ENCODE results near the gene ADARB2.

ADARB2 gene

GRCh38 chr10:1579671-1580070 lies 157.7 kb downstream of the ADARB2 start:
- DNase-seq, result no peak

DNA sequence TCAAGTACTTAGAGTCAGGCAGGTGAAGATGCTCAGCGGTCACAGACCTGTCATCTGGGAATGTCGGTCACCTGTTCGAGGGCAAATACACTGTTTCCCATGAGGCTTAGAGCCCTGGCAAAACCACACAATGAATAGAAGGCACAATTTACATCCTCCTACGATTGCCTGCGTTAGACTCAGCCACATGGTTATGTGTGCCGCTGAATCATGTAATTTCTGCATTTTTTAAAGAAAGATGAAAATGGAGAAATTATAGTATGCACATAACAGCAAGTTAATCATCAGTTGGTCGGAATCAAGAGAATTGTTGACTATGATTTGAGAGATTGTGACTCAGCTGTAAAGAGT lies 158.2 kb downstream of the ADARB2 start:
- DNase-seq, result no peak

GRCh38 chr10:1578392-1579140 lies 158.8 kb downstream of the ADARB2 start:
- no peak for DNase-seq

GRCh38 chr10:1577945-1578344 lies 159.4 kb downstream of the ADARB2 start:
- DNase-seq, result no peak

GRCh38 chr10:1577373-1577770 lies 160.0 kb downstream of the ADARB2 start:
- no peak for DNase-seq

- DNase-seq, result no peak
These were observed 160.6 kb downstream of the ADARB2 start for GRCh38 chr10:1576467-1577372.

DNA sequence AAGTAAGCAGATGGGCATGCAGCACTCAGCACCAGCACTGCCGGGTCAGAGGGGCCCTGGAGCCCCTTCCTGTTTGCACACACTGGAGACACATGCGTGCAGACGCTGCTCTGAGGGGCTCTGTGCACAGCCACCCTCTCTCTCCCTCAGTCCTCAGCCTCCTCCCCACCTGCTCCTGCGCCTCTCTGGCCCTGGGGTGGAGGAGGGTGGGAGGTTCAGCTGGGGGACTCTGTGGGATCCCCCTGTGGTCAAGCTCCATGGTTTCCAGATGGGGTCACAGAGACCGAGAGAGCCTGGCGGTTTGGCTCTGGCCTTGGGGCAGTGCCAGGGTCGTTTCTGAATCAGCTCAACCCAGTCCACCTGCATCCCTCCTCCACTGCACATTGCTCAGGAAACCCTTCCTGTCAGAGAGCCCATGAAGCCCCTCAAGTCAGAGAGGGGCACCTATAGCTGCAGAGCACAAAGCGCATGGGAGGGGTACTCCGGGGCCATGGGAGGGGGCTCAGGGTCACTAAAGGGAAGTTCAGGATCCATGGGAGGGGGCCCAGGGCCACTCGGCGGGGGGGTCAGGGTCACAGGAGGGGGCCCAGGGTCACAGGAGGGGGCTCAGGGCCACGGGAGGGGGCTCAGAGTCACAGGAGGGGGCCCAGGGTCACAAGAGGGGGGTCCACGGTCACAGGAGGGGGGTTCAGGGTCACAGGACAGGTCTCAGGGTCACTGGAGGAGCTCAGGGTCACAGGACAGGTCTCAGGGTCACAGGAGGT lies 161.7 kb downstream of the ADARB2 start:
- DNase-seq, result no peak

- no peak for DNase-seq
These were observed 162.6 kb downstream of the ADARB2 start for GRCh38 chr10:1574719-1575118.

- DNase-seq, result no peak
These were observed 163.3 kb downstream of the ADARB2 start for GRCh38 chr10:1573981-1574380.

- no peak for DNase-seq
These were observed 163.9 kb downstream of the ADARB2 start for GRCh38 chr10:1573334-1573969.

GRCh38 chr10:1572519-1573333 lies 164.6 kb downstream of the ADARB2 start:
- no peak for DNase-seq

DNA sequence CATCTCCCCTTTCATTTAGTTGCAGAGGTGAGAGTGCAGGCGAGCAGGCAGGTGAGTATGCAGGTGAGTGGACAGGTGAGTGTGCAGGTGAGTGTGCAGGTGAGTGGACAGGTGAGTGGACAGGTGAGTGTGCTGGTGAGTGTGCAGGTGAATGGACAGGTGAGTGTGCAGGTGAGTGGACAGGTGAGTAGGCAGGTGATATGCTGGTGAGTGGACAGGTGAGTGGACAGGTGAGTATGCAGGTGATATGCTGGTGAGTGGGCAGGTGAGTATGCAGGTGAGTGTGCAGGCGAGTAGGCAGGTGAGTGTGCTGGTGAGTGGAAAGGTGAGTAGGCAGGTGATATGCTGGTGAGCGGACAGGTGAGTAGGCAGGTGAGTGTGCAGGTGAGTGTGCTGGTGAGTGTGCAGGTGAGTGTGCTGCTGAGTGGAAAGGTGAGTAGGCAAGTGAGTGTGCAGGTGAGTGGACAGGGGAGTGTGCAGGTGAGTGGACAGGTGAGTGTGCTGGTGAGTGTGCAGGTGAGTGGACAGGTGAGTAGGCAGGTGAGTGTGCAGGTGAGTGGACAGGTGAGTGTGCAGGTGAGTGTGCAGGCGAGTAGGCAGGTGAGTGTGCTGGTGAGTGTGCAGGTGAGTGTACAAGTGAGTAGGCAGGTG lies 165.6 kb downstream of the ADARB2 start:
- DNase-seq, result no peak

DNA sequence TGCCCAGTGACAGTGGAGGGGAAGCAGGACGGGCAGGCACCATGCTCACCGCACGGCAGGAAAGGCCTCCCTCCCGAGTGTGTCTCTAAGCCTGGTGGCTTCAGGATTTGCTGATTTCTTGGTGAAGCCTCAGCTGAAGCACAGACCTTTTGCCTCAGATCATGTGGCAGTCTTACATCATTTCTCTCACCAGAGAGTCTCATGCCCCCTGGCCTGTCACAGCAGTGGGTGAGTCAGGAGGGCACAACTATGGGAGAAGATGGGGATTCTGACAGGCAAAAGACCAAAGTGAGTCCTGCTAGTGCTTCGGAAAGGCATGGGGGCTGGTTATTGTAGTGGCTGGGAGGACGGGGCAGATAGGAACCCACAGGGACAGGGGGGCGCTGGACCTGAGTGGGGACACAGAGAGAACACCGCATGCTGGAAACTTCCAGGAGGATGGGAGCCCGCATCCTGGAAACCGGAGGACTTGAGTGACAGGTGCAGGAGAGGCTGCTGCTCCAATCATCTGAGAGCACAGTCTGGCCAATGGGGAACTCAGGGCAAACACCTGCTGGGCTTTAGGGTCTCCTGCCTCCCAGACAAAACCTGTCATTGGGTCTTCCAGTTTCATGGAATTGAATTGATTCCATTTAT lies 166.8 kb downstream of the ADARB2 start:
- no peak for DNase-seq

- no peak for DNase-seq
These were observed 168.1 kb downstream of the ADARB2 start for GRCh38 chr10:1569208-1569607.

- DNase-seq, result no peak
These were observed 169.4 kb downstream of the ADARB2 start for GRCh38 chr10:1567742-1568495.

DNA sequence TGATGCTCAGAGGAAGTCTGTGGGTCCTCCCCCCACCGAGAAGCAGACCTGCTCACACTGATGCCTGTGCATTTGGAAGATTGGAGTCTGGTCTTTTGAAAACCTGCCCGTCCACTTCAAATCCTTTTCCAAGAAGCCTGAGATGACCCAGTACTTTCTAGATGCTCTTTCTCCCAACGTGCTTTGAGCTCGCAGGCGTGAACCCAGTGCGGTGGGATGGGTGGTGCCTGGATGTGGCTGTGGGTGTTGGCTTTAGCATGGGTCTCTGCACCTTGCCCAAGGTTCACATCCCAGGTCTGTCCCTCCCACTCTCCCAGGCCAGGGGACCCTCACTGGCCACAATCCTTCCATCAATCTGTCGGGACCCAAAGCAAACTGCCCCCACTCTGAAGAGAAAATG lies 170.2 kb downstream of the ADARB2 start:
- no peak for DNase-seq

- DNase-seq, result no peak
These were observed 172.5 kb downstream of the ADARB2 start for GRCh38 chr10:1564791-1565190.

GRCh38 chr10:1563028-1563427 lies 174.3 kb downstream of the ADARB2 start:
- DNase-seq, result no peak

- no peak for DNase-seq
These were observed 175.5 kb downstream of the ADARB2 start for GRCh38 chr10:1561731-1562337.

Data from activated CD4-positive, CD25-positive, alpha-beta regulatory T cell treated with anti-CD3 and anti-CD28 coated beads, Interleukin-2, amount 50 U/mL, for 72 hours (primary cell).